Measurements from ENCODE around the gene DTNA. TPM values are rescaled to one million over a fixed set of nuclear protein-coding genes. Genes with fewer than 3 reads are reported as not detected.
"Not testable (repeated sequence)": the region's sequence is repeated elsewhere in the genome, so short reads cannot be mapped to it uniquely, and the experiment has no call there.

The DTNA gene
- total RNA-seq, result 1 to 10 TPM; 2.7 to 7.0 TPM
- long read RNA-seq, partial matches to known transcripts, result 1 of 1 reads
- long read RNA-seq, other reads (novel, unspliced or antisense), result 0 of 1 reads

- no peak for DNase-seq
- peak; percentile 79 for ATAC-seq
- intact Hi-C loops (cut with DNase I, micrococcal nuclease), result no loop called here
Measured at GRCh38 chr18:34709750-34710441, at the start of gene DTNA. TSS of gene DTNA (plus strand) at chr18:34710298. CDS start at chr18:34755977, 45,679 bp downstream.

- intact Hi-C loops (cut with DNase I, micrococcal nuclease), result loop anchor here in 1 of 2 donors (5.0 kb wide), 1 partner anchor 127 kb away; no protein-coding TSS in a partner anchor
- ATAC-seq (no peak), DNase-seq (no peak)
Measured at GRCh38 chr18:34660572-34660971, 49.5 kb upstream of the DTNA start.

DNA sequence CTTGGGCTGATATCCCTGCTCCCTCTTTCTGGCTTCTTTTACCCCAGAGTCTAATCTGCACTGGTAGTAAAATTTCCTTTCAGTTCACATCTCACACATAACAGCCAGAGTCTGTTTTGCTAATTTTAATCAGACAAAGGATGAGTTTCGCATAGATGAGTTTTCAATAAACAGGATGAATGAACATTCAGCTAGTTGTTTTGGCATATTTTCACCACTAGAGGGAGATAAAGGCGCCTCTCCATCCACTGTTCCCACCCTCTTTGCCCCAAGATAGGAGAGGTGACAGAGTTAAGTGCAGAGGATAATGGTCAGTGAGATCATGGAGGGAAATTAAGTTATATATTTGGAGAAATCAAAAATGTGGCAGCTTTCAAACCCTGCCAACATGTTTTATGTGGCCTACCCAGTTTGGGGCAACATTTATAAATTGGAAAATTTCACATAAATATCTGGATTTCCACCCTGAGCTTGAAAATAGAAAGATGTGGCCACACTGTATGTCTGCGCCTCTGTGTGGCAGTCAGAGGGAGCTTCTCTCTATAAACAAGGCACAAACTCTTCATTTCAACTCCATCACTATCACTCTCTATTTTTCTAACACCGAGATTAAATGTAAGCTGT lies 48.5 kb upstream of the DTNA start:
- intact Hi-C loops (cut with DNase I, micrococcal nuclease), result loop anchor here in 1 of 2 donors (5.0 kb wide), 1 partner anchor 126 kb away; no protein-coding TSS in a partner anchor
- DNase-seq (no peak), ATAC-seq (peak; percentile 67)

GRCh38 chr18:34676816-34677574 lies 33.1 kb upstream of the DTNA start:
- no peak for ATAC-seq
- no peak for DNase-seq
- intact Hi-C loops (cut with DNase I, micrococcal nuclease), result no loop called here

DNA sequence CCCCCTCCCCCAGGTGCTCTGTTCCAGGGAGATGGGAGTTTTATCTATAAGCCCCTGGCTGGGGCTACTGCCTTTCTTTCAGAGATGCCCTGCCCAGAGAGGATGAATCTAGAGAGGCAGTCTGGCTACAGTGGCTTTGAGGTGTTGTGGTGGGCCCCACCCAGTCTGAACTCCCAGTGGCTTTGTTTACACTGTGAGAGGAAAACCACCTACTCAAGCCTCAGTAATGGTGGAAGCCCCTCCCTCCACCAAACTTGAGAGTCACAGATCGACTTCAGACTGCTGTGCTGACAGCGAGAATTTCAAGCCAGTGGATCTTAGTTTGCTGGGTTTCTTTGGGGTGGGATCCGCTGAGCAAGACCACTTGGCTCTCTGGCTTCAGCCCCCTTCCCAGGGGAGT lies 20.3 kb upstream of the DTNA start:
- ATAC-seq; DNase-seq; intact Hi-C loops (cut with DNase I, micrococcal nuclease): not testable (repeated sequence)

- intact Hi-C loops (cut with DNase I, micrococcal nuclease), result no loop called here
- ATAC-seq, result no peak
- no peak for DNase-seq
Measured at GRCh38 chr18:34691614-34692013, 18.5 kb upstream of the DTNA start.

- ATAC-seq, result no peak
Measured at GRCh38 chr18:34694591-34695165, 15.4 kb upstream of the DTNA start.

DNA sequence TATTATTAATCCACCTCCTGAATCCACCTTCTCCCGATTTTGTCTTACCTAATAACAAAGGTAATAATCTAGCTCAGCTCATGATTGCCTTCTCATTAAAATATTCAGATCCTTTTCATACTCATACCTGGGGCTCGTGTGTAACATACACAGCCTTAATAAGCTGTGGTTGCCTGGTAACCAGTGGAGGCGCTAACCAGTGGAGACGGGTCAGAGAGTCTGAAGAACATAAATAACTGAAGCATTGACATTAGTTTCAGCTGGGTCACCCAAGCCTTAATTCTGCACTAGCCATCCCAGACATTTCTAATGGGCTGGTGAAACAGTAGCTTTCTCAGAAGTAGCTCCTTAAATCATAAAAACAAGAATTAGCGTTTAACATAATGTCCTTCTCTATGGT lies 14.8 kb upstream of the DTNA start:
- DNase-seq (no peak), ATAC-seq (no peak)
- intact Hi-C loops (cut with DNase I, micrococcal nuclease), result no loop called here

More at GRCh38 chr18:34694591-34695165, 15.4 kb upstream of the DTNA start:
- intact Hi-C loops (cut with DNase I, micrococcal nuclease), result no loop called here
- DNase-seq, result no peak

DNA sequence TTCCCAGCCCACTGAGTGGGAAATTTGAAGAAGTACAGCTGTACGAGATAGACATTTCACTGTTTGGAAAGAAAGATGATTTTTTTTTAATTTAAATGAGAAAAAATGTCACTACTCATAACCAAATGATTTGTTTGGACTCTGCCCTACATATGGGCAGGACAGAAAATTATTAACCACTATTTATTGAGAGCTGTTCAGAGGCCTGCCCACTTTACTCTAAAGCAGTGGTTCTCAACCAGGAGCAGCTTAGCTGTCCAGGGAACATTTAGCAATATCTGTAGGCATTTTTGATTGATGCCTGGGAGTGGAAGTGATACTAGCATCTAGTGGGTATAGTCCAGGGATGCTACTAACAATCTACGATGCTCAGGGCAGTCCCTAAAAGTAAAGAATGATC lies 13.4 kb upstream of the DTNA start:
- ATAC-seq, result no peak
- DNase-seq, result no peak
- intact Hi-C loops (cut with DNase I, micrococcal nuclease), result no loop called here

DNA sequence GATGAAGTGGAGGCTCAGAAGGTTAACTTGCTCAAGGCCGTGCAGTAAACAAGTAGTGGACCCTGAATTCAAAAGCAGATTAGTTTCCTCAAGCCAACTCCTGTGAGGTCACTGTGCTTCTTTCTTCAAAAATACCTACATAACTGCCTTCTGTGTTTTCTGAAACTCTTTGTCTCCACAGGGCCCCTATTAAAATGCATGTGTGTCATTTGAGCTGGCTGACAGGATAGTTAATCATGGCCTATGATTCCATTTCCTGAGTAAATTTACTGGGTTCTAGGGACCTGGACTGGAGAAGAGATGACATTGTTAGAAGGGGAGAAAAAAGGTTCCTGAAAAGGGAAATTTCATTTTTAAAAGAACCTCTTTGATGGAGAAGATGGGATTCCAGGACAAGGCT lies 12.9 kb upstream of the DTNA start:
- intact Hi-C loops (cut with DNase I, micrococcal nuclease), result no loop called here
- no peak for ATAC-seq
- no peak for DNase-seq

DNA sequence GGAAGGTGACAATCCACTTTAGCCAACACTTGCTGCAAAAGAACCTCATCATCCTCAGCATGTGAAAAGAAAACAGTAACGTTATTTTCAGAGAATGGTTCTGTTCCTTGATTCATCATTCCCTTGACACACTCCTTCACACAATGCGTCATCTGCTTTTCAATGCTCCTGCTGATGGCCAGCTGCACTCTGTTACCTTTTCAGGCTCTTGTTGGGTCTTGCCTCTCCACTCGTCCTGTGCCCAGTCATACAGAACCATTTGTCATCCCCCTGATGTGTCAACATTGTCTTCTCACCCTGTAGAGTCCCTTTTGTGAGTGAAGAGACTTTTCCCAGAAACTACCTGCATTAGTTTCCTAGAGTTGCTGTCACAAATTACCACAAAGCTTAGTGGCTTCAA lies 12.2 kb upstream of the DTNA start:
- DNase-seq (no peak), ATAC-seq (no peak)
- intact Hi-C loops (cut with DNase I, micrococcal nuclease), result no loop called here

- no peak for ATAC-seq
- DNase-seq, result no peak
- intact Hi-C loops (cut with DNase I, micrococcal nuclease), result no loop called here
Measured at GRCh38 chr18:34701911-34702310, 8.2 kb upstream of the DTNA start.

GRCh38 chr18:34702814-34703213 lies 7.3 kb upstream of the DTNA start:
- intact Hi-C loops (cut with DNase I, micrococcal nuclease), result no loop called here
- ATAC-seq, result peak; percentile 79
- DNase-seq, result no peak

- no peak for ATAC-seq
- DNase-seq, result no peak
- intact Hi-C loops (cut with DNase I, micrococcal nuclease), result no loop called here
Measured at GRCh38 chr18:34704074-34704473, 6.0 kb upstream of the DTNA start.

- no peak for DNase-seq
- intact Hi-C loops (cut with DNase I, micrococcal nuclease), result no loop called here
- peak; percentile 86 for ATAC-seq
Measured at GRCh38 chr18:34704823-34705222, 5.3 kb upstream of the DTNA start.

DNA sequence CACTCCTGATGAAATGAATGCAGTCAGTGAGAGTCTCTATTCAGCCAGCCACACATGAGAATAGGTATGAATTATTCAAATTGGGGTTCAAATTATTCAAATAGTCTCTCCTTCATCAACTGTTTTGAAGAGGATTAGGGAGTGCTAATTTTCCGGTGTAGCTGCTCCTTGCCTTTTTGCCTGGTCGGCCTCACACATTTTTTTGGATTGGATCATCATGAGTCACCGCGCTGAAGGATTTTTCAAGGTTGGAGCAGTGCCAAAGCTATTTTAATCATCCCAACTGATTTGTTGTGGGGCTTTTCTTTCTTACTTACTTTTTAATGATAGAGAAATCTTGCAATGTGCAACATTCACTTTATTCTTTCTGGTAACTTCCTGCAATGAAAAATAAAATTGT lies 2.4 kb upstream of the DTNA start:
- ATAC-seq (no peak), DNase-seq (no peak)
- intact Hi-C loops (cut with DNase I, micrococcal nuclease), result no loop called here

DNA sequence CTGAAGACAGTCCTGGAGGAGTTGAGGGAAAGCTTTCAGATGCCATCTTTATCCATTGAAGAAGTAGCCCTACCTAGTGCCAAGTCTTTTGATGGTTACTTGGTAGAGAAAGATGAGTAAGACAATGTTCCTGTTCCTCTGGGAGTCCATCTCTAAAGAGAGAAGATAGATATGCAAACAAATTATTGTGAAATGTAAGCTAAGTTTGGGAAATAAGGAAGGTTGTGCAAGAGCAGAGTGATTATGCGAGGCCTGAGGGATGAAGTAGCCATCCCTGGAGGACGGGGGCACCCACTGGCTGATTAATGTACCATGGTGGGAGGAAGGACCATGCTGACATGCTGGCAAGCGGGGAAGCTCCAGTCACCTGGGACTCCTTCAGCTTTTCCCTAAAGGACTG lies 994 bp upstream of the DTNA start:
- DNase-seq (no peak), ATAC-seq (no peak)
- intact Hi-C loops (cut with DNase I, micrococcal nuclease), result no loop called here

DNA sequence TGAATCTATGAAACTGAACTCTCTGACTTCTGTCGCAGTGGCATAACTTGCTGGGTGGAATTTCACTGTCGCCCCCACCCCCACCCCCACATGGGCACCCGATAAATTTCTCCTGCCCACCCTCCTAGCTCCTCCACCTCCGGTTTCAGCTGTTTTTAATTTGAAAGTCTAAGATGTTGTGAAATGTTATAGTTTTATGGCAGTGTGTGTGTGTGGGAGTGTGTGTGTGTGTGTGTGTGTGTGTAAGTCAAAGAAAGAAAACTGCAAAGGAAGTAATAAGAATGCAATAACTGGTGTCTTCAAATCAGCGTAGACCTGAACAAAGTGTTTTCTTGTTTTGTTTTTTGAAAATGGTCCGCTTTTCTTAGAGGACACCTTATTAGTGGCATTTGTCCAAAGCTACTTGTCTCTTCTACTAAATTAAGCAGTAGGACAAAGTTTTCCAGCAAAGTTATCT lies 388 bp downstream of the DTNA start:
- DNase-seq (no peak), ATAC-seq (peak; percentile 65)
- intact Hi-C loops (cut with DNase I, micrococcal nuclease), result no loop called here

GRCh38 chr18:34710934-34711333 lies 836 bp downstream of the DTNA start:
- peak; percentile 50 for ATAC-seq
- DNase-seq, result no peak
- intact Hi-C loops (cut with DNase I, micrococcal nuclease), result no loop called here
